Esophagus muscularis mucosa (tissue), 3 donors: ENCODE measurements around the gene CFH.

Source experiments
- EP300 ChIP-seq: sonication (generic); formaldehyde crosslinking; IDR thresholded peaks from one replicate; pipeline ENCODE4 v1.6.1; 2017; ENCODE audit warnings: antibody characterized with exemption
- TF ChIP-seq, protein P1 (sequence below), 3 experiments: fragments of 200-600 bp in 2 of 3; fragments of 450-650 bp in 1 of 3; sonication (generic) in 2 of 3; IDR thresholded peaks; one replicate each; pipeline ENCODE4 v1.5.1; 2017 to 2019; ENCODE audit warnings: antibody characterized with exemption in 3 of 3, mild to moderate bottlenecking in 2 of 3, moderate library complexity in 1 of 3

DNA sequence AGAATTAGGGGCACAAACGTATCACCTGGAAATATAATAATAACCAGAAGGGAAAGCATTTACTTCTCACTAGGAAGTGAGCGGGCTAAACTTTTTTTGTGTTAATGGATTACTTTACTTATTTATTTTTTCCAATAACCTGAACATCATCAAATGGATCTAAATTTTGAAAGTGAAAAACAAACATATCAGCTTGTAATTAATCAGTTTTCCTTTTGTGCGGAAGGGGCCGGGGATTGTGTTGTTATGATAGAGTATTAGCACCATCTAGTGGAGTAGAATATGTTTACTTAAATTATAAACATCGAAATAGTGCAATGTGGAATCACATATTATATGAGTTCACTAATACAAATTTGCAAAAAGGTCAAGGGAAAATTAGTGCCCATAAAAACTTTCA is 9.0 kb downstream of the CFH start:
- TF ChIP-seq, protein P1, sequence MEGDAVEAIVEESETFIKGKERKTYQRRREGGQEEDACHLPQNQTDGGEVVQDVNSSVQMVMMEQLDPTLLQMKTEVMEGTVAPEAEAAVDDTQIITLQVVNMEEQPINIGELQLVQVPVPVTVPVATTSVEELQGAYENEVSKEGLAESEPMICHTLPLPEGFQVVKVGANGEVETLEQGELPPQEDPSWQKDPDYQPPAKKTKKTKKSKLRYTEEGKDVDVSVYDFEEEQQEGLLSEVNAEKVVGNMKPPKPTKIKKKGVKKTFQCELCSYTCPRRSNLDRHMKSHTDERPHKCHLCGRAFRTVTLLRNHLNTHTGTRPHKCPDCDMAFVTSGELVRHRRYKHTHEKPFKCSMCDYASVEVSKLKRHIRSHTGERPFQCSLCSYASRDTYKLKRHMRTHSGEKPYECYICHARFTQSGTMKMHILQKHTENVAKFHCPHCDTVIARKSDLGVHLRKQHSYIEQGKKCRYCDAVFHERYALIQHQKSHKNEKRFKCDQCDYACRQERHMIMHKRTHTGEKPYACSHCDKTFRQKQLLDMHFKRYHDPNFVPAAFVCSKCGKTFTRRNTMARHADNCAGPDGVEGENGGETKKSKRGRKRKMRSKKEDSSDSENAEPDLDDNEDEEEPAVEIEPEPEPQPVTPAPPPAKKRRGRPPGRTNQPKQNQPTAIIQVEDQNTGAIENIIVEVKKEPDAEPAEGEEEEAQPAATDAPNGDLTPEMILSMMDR (IDR thresholded peaks at IDR 0.05) = peak; percentile 54 to 67 (median 62)
- TF ChIP-seq EP300 = no peak
